ENCODE data around the gene DLG2.
A peak's percentile ranks its signal among the peaks of the same experiment; 100 is the strongest.
"Not testable (repeated sequence)": the region's sequence is repeated elsewhere in the genome, so short reads cannot be mapped to it uniquely, and the experiment has no call there.

DLG2 gene

GRCh38 chr11:84413549-84413948 lies 1213.6 kb downstream of the DLG2 start:
- DNase-seq, result no peak

DNA sequence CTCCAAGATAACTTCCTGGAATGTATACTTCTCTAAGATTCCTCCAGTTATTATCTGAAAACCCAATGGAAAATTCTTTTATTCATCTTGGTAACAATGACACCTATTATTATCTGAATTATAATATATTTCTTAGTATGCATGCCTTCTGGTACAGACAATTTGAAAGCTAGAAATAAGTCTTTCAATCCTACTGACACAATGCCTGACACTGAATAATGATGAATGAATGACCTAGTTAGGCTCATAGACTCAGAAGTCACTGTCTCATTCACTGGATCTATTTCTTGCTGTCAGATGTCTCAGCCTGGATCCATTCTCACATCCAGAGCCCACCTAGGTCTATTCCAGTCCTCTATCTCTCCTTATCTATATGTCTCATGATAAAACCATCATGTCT lies 1214.3 kb downstream of the DLG2 start:
- no peak for DNase-seq

GRCh38 chr11:84408946-84409411 lies 1218.2 kb downstream of the DLG2 start:
- DNase-seq, result no peak

DNA sequence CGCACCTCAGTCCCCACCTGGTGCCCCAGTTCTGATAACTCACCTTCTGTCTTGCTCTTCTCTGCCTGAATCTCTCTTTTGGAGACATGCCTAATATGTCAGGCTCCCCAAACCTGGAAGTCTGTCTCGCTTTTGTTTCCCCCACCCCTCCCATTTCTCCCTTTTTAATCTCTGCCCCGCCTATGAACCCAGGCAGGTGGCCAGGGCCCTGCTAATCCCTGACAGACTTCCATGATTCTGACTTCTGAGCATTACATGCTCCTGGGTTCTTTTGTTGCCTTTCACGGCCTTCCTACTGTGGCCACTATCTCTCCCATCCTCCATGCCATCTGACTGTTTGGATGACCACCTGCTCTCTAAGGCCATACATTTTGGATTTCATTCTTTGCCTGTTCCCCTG lies 1220.1 kb downstream of the DLG2 start:
- no peak for DNase-seq

GRCh38 chr11:84398017-84398626 lies 1229.0 kb downstream of the DLG2 start:
- no peak for DNase-seq

- no peak for DNase-seq
These were observed 1230.6 kb downstream of the DLG2 start for GRCh38 chr11:84396521-84396920.

GRCh38 chr11:84390441-84391078 lies 1236.6 kb downstream of the DLG2 start:
- no peak for DNase-seq

- no peak for DNase-seq
These were observed 1237.4 kb downstream of the DLG2 start for GRCh38 chr11:84389696-84390095.

- peak in 1 of 2 donors; percentile 10 for DNase-seq
These were observed 1242.4 kb downstream of the DLG2 start for GRCh38 chr11:84384731-84385130.

- no peak for DNase-seq
These were observed 1243.6 kb downstream of the DLG2 start for GRCh38 chr11:84383576-84383975.

DNA sequence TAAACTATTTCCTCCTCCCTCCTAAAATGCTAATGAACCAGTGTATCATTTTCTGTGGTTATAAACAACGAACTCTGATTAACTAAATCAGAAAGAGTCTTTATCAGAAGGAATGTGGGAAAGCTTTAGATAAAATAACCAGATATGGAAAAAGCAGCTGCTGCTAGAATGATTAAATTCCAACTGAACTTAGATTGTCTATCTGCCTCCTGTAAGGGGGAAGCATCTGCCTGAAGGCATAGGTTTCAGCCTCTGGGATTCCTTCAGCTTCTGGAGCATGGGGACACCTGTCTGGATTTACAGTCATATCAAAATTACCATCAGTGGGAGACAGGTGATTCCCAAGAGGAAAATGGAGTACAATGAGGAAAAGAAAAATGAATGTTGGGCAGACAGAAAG lies 1245.5 kb downstream of the DLG2 start:
- no peak for DNase-seq

GRCh38 chr11:84372381-84372950 lies 1254.7 kb downstream of the DLG2 start:
- DNase-seq, result no peak

DNA sequence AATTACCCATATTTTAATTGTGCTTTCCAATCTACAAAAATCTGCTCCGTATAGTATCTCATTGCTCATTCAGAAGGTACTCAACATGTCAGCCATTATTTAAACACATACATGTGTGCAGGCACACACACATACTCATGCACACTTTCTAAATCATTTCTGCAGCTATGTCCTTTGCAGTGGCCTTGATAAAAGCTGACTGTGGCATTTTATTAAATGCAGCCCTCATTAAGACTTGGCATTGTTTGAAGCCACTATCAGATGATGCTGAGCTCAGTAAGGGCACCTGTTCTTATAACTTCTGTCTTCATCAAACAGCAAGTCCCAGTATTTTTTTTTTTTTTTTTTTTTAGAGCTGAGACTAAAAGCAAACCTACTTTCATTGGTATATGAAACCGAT lies 1269.1 kb downstream of the DLG2 start:
- no peak for DNase-seq

- DNase-seq, result no peak
These were observed 1271.2 kb downstream of the DLG2 start for GRCh38 chr11:84355911-84356310.

DNA sequence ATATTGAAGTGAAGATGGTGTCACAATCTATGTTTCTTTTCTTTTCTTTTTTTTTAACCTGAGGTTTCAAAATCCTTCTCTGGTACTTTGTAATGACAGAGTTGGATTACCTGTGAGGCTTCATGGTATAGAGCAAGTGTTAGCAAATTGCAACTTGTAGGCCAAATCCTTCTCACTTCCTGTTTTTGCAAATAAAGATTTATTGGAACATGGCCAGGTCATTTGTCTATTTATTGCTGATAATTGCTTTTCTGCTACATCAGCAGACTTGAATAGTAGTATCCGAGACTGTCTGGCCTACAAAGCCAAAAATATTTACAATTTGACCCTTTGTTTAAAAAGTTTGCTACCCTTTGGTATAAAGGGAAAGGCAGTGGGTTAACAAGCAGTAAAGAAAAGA lies 1281.5 kb downstream of the DLG2 start:
- no peak for DNase-seq

DNA sequence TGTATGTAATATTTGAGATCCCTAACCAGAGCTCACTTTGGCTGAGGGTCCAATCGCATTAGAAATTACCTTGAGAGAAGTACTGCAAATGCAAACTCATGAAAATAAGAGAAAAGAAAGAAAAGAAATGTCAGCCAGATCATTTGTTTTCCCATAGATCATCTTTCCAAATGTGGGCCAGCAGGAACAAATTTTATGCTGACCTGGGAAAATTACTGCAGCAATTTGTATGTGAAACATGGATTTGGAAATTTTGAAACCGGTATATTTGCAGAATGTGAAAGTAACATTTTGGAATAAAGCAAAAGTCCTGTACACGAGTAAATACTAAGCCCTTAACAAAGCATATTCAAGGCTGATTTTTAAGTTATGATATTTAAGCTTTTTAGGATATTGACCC lies 1282.1 kb downstream of the DLG2 start:
- no peak for DNase-seq

DNA sequence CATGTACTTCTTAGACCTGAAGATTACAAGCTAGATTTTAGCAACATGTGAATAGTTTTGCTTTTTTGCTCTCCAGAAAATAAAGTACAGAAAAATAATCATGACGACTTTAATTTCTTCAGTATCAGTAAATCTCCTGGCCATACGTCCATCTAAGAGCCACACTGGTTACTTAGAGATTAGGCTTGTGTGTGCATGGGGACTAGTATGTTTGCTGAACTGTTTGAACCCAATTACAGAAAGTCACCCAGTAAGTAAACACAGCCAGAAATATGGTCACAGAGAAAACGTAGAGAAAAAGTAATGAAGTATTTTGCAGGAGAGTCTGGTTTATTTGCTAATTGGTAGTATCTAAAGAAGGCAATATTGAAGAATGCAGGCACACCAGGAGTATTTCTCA lies 1287.3 kb downstream of the DLG2 start:
- DNase-seq, result no peak

DNA sequence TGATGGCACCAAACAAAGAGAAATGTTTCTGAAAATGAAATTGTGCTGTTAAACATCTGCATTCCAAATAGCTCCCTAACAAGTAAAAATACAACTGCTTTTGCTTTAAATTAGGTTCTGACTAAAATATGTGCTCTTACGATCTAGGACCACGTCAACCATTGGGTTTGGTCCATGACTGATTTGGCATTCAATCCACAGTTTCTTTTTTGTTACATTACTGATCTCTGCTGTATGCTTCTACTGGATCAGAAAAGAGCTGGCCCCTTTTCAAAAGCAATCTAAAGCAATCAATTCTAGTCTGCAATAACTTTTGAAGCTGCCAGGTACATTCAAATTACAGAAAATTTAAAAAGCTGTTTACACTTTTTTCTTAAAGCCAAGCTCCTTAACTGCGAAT lies 1293.9 kb downstream of the DLG2 start:
- DNase-seq, result no peak

DNA sequence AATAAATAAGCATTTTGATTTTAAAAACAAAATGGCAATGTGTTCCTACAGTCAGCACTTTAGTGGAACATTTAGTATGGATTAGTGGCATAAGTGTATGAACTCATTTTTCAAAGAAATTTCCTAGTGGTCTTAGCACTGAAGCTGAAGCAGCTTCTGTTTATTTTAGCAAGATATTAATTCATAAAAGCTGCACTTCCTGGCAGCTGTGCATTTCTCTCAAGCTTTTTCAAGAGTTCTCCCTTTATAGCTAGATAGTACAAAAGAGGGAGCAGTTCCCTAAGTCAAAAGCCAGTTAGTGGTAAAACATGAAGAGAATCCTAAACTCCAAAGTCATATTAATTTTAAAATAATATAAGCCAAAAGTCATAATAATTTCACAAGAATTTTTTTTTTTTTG lies 1304.9 kb downstream of the DLG2 start:
- no peak for DNase-seq

DNA sequence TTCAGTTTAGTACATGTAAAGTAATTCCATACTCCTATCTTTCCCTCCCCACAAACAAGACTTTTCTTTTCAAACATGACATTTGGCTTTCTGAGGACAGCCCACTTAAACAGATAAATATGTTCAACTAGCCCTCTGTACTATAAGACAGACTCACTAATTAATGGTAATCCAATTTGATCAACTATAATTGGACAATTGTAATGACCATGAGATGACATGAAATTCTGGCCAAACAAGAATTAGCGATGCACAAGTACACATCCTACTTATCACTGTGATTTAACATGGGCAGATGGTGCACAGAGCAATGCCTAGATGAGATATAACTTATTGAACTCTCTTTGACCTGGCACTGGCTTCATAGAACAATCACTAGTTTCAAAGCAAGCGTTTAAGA lies 1307.3 kb downstream of the DLG2 start:
- no peak for DNase-seq

DNA sequence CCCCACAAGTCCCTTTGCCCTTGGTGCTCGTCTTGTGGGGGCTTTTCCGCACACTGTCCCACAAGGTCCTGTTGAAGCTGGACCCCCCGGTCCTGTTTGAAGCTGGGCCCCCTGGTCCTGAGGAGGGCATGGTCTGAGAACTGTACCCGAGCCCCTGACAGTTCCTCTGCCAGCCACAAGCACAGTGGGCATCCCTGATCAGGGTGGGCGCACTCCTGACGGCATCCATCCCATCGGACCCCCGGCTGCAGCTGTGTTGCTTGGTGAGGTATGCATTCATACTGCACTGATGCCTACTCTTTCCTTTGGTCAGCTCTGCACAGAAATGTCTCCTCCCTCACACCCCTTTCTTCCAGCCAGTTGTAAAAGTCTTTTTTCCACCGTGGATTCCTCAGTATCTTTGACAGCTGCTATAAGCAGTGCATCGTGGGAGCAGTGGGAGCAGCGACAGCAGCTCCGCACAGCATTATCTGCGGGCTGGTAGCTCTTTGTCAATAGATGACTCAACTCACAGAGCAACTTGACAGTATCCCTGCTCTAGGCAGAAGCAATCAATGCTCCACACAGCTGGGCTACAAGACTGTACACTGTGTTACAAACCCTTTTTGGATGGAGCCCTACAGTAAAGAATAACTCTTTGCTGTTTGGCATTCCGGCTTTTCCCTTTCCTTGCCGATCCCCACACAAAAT lies 1310.1 kb downstream of the DLG2 start:
- no peak for DNase-seq

DNA sequence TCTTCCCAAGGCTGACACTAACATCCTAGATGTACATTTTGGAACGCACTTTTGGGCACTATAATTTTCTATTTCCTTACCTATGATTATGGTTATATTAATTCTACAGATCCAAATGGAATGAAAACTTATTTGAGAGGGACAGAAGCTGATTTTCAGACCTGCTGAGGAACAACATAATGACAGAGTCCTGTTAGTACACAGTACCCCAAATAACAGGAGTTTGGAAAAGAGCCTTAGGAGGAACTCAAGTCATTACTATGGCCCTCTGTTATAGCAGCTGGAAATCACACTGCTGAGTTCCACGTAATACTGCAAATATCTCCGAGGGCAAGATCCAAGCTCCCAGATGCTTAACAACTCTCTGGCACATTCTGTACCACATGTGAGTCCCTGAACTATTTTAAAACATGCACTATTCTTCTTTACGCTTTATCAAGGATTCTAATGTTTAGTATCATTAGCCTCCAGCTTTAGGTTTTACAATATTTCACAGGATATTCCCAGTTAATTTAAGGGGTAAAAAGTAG lies 1313.2 kb downstream of the DLG2 start:
- no peak for DNase-seq

DNA sequence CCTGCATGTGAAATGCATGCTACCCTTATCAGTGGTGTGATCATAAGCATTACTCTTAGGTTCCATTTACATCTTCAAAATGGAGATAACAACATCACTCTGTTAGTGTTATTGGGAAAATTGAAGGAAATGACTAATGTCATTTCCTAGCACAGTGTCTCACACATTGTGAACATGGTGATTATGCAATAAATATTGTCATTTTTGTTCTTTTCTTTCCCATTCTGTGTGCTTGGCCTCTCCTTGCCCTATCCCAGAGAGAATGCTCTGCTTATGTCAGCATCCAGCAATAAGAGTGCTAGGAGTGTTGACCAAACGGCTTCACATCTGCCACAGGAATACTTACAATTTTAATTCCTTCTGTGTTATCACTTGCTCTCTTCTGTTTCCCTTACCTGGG lies 1316.9 kb downstream of the DLG2 start:
- no peak for DNase-seq

DNA sequence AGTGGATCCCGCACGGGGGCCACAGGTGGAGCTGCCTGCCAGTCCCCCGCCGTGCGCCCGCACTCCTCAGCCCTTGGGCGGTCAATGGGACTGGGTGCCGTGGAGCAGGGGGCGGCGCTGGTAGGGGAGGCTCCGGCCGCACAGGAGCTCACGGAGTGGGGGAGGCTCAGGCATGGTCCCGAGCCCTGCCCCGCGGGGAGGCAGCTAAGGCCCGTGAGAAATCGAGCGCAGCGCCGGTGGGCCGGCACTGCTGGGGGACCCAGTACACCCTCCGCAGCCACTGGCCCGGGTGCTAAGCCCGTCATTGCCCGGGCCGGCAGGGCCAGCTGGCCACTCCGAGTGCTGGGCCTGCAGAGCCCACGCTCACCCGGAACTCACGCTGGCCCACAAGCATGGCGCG lies 1318.7 kb downstream of the DLG2 start:
- DNase-seq, result not testable (repeated sequence)

Data from CD4-positive, alpha-beta T cell treated with Interleukin-4 for 1 hour (primary cell).